NCI-H1105 treated with DMSO at 0.1 percent for 48 hours (cell line): ENCODE data around the gene ANP32A.
A peak's percentile ranks its signal among the peaks of the same experiment; 100 is the strongest.
"Not testable (repeated sequence)": the region's sequence is repeated elsewhere in the genome, so short reads cannot be mapped to it uniquely, and the experiment has no call there.

Experiments
- DNase-seq: peaks from one replicate; lab custom pipeline; 2025; lab: John Stamatoyannopoulos, UW

Gene ANP32A

GRCh38 chr15:68781766-68782588, 38.7 kb downstream of the ANP32A start:
- no peak for DNase-seq

GRCh38 chr15:68781217-68781616, 39.5 kb downstream of the ANP32A start:
- DNase-seq, result no peak

GRCh38 chr15:68778876-68779275, 41.8 kb downstream of the ANP32A start:
- DNase-seq, result no peak

- DNase-seq, result no peak
Observed at GRCh38 chr15:68776477-68777270, 44.0 kb downstream of the ANP32A start.

- DNase-seq, result no peak
Observed at GRCh38 chr15:68775671-68776476, 44.8 kb downstream of the ANP32A start.

GRCh38 chr15:68775236-68775577, 45.5 kb downstream of the ANP32A start:
- no peak for DNase-seq

- no peak for DNase-seq
Observed at GRCh38 chr15:68774521-68775235, 46.0 kb downstream of the ANP32A start.

- no peak for DNase-seq
Observed at GRCh38 chr15:68774120-68774519, 46.6 kb downstream of the ANP32A start.

GRCh38 chr15:68773036-68773435, 47.7 kb downstream of the ANP32A start:
- no peak for DNase-seq

- DNase-seq, result no peak
Observed at GRCh38 chr15:68770216-68770615, 50.5 kb downstream of the ANP32A start.

- no peak for DNase-seq
Observed at GRCh38 chr15:68769702-68770101, 51.0 kb downstream of the ANP32A start.

- no peak for DNase-seq
Observed at GRCh38 chr15:68768321-68768720, 52.4 kb downstream of the ANP32A start.

- DNase-seq, result no peak
Observed at GRCh38 chr15:68767833-68768232, 52.9 kb downstream of the ANP32A start.

GRCh38 chr15:68765602-68766368, 54.9 kb downstream of the ANP32A start:
- DNase-seq, result peak; percentile 45

GRCh38 chr15:68764090-68764489, 56.6 kb downstream of the ANP32A start:
- no peak for DNase-seq

- DNase-seq, result no peak
Observed at GRCh38 chr15:68763063-68763462, 57.6 kb downstream of the ANP32A start.

GRCh38 chr15:68759982-68760579, 60.6 kb downstream of the ANP32A start:
- DNase-seq, result not testable (repeated sequence)

GRCh38 chr15:68755731-68756130, 65.0 kb downstream of the ANP32A start:
- DNase-seq, result no peak

- DNase-seq, result no peak
Observed at GRCh38 chr15:68751622-68752021, 69.1 kb downstream of the ANP32A start.

- no peak for DNase-seq
Observed at GRCh38 chr15:68749793-68750192, 70.9 kb downstream of the ANP32A start.

GRCh38 chr15:68749365-68749764, 71.3 kb downstream of the ANP32A start:
- DNase-seq, result no peak
